Fibroblast of lung (primary cell): ENCODE data around the gene TSPAN31. TPM values are rescaled to one million over a fixed set of nuclear protein-coding genes. Genes with fewer than 3 reads are reported as not detected.

ENCODE experiments used
- DNase-seq, 2 donors: peaks; one replicate each; pipeline versions ENCODE4 v3.0.0 to v3.0.0-alpha.2; 2010; ENCODE audit warnings: low read depth in 2 of 2
- H2AFZ ChIP-seq: 2 replicates; pipeline ENCODE4 v1.5.1; 2012; ENCODE audit warnings: low read length, control low read depth, inconsistent platforms
- H3K27ac ChIP-seq: 2 replicates; pipeline ENCODE4 v1.5.1; 2011; ENCODE audit warnings: low read length, control low read depth; ENCODE audit not compliant: insufficient read depth
- H3K27me3 ChIP-seq: 2 replicates; pipeline ENCODE4 v1.5.1; 2011; ENCODE audit warnings: mild to moderate bottlenecking, low read length; ENCODE audit not compliant: control insufficient read depth, insufficient read depth
- H3K36me3 ChIP-seq: 2 replicates; pipeline ENCODE4 v1.5.1; 2011; ENCODE audit warnings: low read length; ENCODE audit not compliant: control insufficient read depth, insufficient read depth
- H3K4me1 ChIP-seq: 2 replicates; pipeline ENCODE4 v1.5.1; 2011; ENCODE audit warnings: low read length; ENCODE audit not compliant: control insufficient read depth, insufficient read depth; ENCODE audit errors: extremely low read depth
- H3K4me2 ChIP-seq: 2 replicates; pipeline ENCODE4 v1.5.1; 2011; ENCODE audit warnings: low read length, control low read depth; ENCODE audit not compliant: insufficient read depth; ENCODE audit errors: extremely low read depth
- H3K4me3 ChIP-seq, 4 experiments: fragments of 200-600 bp in 1 of 4; sonication (generic) in 1 of 4; replicated peaks in 1 of 4; 2 replicates each; pipeline ENCODE4 v1.5.1; 2011 to 2016; ENCODE audit warnings: low read length in 4 of 4, low read depth in 3 of 4, mild to moderate bottlenecking in 3 of 4, control low read depth in 2 of 4, inconsistent platforms in 1 of 4, mixed read lengths in 1 of 4; ENCODE audit not compliant: insufficient read depth in 1 of 4; ENCODE audit errors: control extremely low read depth in 1 of 4
- H3K79me2 ChIP-seq: 2 replicates; pipeline ENCODE4 v1.5.1; 2012; ENCODE audit warnings: mild to moderate bottlenecking, low read length, inconsistent platforms; ENCODE audit not compliant: control insufficient read depth, insufficient read depth
- H3K9ac ChIP-seq: 2 replicates; pipeline ENCODE4 v1.5.1; 2011; ENCODE audit warnings: mild to moderate bottlenecking, low read length, control low read depth; ENCODE audit not compliant: insufficient read depth
- H3K9me3 ChIP-seq: 2 replicates; pipeline ENCODE4 v1.5.1; 2012; ENCODE audit warnings: low read depth, low read length; ENCODE audit not compliant: control insufficient read depth, insufficient read depth
- H4K20me1 ChIP-seq: 2 replicates; pipeline ENCODE4 v1.5.1; 2011; ENCODE audit warnings: low read length; ENCODE audit not compliant: control insufficient read depth, insufficient read depth; ENCODE audit errors: extremely low read depth
- CTCF ChIP-seq, 2 donors: IDR thresholded peaks in 1 of 2; conservative IDR thresholded peaks in 1 of 2; 1 replicate in 1 of 2; 2 replicates in 1 of 2; pipeline ENCODE4 v1.5.1; 2011 to 2012; ENCODE audit warnings: low read length in 2 of 2, control low read depth in 1 of 2, inconsistent platforms in 1 of 2, low read depth in 1 of 2, mild to moderate bottlenecking in 1 of 2
- EZH2 ChIP-seq: IDR thresholded peaks from 2 replicates; pipeline ENCODE4 v1.5.1; 2012; ENCODE audit warnings: low read length, control low read depth, mild to moderate bottlenecking; ENCODE audit errors: missing control alignments
- polyA plus RNA-seq, 2 donors: library from polyadenylated mRNA; depleted of rRNA in 1 of 2; stranded (reverse) in 1 of 2; unstranded in 1 of 2; fragments of >200 nt; gene quantifications; 2 replicates each; pipeline ENCODE4 v1.2.1, GENCODE V29; 2011 to 2012; ENCODE audit warnings: missing spikeins in 1 of 2
- total RNA-seq: library from RNA; depleted of rRNA; stranded (reverse); fragments of >200 nt; gene quantifications from 2 replicates; pipeline ENCODE4 v1.2.1, GENCODE V29; 2014

TSPAN31 gene
- total and polyA plus RNA-seq, 2 donors (not counting 1 experiment from before 2014, with no cell fraction given), result 53.6 to 99.6 TPM

GRCh38 chr12:57780284-57780897, 35.6 kb downstream of the TSPAN31 start:
- Histone ChIP-seq H3K36me3 (peaks cover 1% of the 10 kb centered on the region), H3K4me2 (no peak overlapping the region), H3K27me3 (no peaks in the 10 kb centered on the region), H2AFZ (no peak overlapping the region), H3K4me1 (no peaks in the 10 kb centered on the region), H3K9me3 (no peaks in the 10 kb centered on the region), H3K79me2 (peaks cover 16% of the 10 kb centered on the region), H3K4me3 (no peak overlapping the region), H3K27ac (no peak overlapping the region), H3K9ac (no peak overlapping the region), H4K20me1 (no peaks in the 10 kb centered on the region)
- no peak for DNase-seq
- TF ChIP-seq EZH2 (no peak), CTCF (conservative IDR thresholded peaks at IDR 0.05 in 1 of 2, IDR thresholded peaks at IDR 0.05 in 1 of 2; ENCODE audit: low read depth in 1 of 2, low read length in 2 of 2) (no peak)

GRCh38 chr12:57781244-57781643, 36.4 kb downstream of the TSPAN31 start:
- Histone ChIP-seq H3K27ac (no peak overlapping the region), H3K36me3 (peaks cover 1% of the 10 kb centered on the region), H4K20me1 (no peaks in the 10 kb centered on the region), H3K27me3 (no peaks in the 10 kb centered on the region), H3K9me3 (no peaks in the 10 kb centered on the region), H2AFZ (no peak overlapping the region), H3K4me2 (no peak overlapping the region), H3K9ac (no peak overlapping the region), H3K79me2 (peaks cover 16% of the 10 kb centered on the region), H3K4me3 (no peak overlapping the region), H3K4me1 (no peaks in the 10 kb centered on the region)
- TF ChIP-seq EZH2 (no peak), CTCF (conservative IDR thresholded peaks at IDR 0.05 in 1 of 2, IDR thresholded peaks at IDR 0.05 in 1 of 2; ENCODE audit: low read depth in 1 of 2, low read length in 2 of 2) (no peak)
- no peak for DNase-seq

GRCh38 chr12:57781801-57782200, 37.0 kb downstream of the TSPAN31 start:
- peaks cover 16% of the 10 kb centered on the region for H3K79me2 ChIP-seq
- H3K27me3 ChIP-seq, result no peaks in the 10 kb centered on the region
- no peaks in the 10 kb centered on the region for H3K9me3 ChIP-seq
- H3K4me1 ChIP-seq, result no peaks in the 10 kb centered on the region
- H3K9ac ChIP-seq, result no peak overlapping the region
- no peak overlapping the region for H3K4me3 ChIP-seq
- DNase-seq, result no peak
- H3K36me3 ChIP-seq, result peaks cover 3% of the 10 kb centered on the region
- H3K4me2 ChIP-seq, result no peak overlapping the region
- TF ChIP-seq CTCF (conservative IDR thresholded peaks at IDR 0.05 in 1 of 2, IDR thresholded peaks at IDR 0.05 in 1 of 2; ENCODE audit: low read depth in 1 of 2, low read length in 2 of 2) (no peak), EZH2 (no peak)
- no peaks in the 10 kb centered on the region for H4K20me1 ChIP-seq
- H3K27ac ChIP-seq, result no peak overlapping the region
- no peak overlapping the region for H2AFZ ChIP-seq
